Fibroblast of villous mesenchyme (primary cell): ENCODE measurements around the gene ANXA5. TPM values are rescaled to one million over a fixed set of nuclear protein-coding genes. Genes with fewer than 3 reads are reported as not detected.
"Not testable (repeated sequence)": the region's sequence is repeated elsewhere in the genome, so short reads cannot be mapped to it uniquely, and the experiment has no call there.

Experiments
- DNase-seq: peaks from one replicate; pipeline ENCODE4 v3.0.0-alpha.2; 2010; ENCODE audit warnings: low read depth
- H3K4me3 ChIP-seq: 2 replicates; pipeline ENCODE4 v1.5.1; 2011; ENCODE audit warnings: low read depth, mild to moderate bottlenecking, low read length
- CTCF ChIP-seq: IDR thresholded peaks from 2 replicates; pipeline ENCODE4 v1.5.1; 2012; ENCODE audit warnings: low read depth, mild to moderate bottlenecking, low read length; ENCODE audit not compliant: insufficient read depth
- total RNA-seq: library from RNA; depleted of rRNA; stranded (reverse); fragments of >200 nt; gene quantifications from 2 replicates; pipeline ENCODE4 v1.2.3, GENCODE V29; 2012

ANXA5 gene
- total RNA-seq, 1 donor = 939 TPM

GRCh38 chr4:121737846-121738554 lies 41.2 kb upstream of the ANXA5 start:
- no peak for TF ChIP-seq CTCF
- no peak for DNase-seq
- no peak overlapping the region for H3K4me3 ChIP-seq

GRCh38 chr4:121736735-121737351 lies 40.1 kb upstream of the ANXA5 start:
- DNase-seq = peak; percentile 73
- H3K4me3 ChIP-seq = no peak overlapping the region
- peak; percentile 74 for TF ChIP-seq CTCF

DNA sequence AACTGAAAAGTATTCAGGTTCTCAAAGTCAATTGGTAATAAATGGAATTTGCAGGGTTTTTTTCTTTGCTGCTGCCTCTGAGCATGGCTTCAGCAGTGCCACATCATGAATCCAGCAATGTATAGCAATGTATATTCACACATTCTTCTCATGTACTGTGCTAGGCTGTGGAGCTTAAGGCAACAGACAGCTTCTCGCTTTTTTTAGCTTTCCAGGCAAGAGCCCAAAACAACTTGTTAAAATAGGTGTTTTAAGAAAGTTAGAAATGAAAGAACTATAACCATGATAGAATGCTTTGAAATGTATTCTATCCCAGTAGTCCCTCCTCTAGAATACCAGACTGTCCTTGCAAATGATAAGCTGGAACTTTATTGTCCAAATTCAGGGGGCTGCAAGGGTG lies 37.8 kb upstream of the ANXA5 start:
- no peak for TF ChIP-seq CTCF
- no peak for DNase-seq
- H3K4me3 ChIP-seq = no peak overlapping the region

DNA sequence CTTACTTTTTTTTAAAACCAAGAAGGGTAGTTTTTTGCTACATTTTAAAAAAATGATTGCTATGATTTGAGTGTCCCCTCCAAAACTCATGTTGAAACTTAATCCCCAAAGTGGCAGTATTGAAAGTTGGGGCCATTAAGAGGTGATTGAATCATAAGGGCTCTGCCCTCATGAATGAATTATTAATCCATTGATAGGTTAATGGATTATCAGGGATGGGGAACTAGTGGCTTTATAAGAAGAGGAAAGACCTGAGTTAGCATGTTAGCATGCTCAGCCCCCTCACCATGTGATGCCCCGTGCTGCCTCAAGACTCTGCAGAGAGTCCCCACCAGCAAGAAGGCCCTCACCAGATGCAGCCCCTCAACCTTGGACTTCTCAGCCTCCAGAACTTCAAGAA lies 37.2 kb upstream of the ANXA5 start:
- no peak for TF ChIP-seq CTCF
- DNase-seq = no peak

DNA sequence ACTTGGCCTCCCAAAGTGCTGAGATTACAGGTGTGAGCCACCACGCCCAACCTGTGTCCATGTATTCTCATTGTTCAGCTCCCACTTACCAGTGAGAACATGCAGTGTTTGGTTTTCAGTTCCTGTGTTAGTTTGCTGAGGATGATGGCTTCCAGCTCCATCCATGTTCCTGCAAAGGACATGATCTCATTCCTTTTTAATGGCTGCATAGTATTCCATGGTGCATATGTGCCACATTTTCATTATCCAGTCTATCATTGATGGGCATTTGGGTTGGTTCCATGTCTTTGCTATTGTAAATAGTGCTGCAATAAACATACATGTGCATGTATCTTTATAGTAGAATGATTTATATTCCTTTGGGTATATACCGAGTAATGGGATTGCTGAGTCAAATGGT lies 33.0 kb upstream of the ANXA5 start:
- not testable (repeated sequence) for H3K4me3 ChIP-seq, DNase-seq

More for the DNA sequence above, 37.2 kb upstream of the ANXA5 start:
- no peak overlapping the region for H3K4me3 ChIP-seq

- TF ChIP-seq CTCF = no peak
- peak; percentile 81 for DNase-seq
- H3K4me3 ChIP-seq = no peak overlapping the region
These were observed 32.0 kb upstream of the ANXA5 start for GRCh38 chr4:121728798-121729226.

DNA sequence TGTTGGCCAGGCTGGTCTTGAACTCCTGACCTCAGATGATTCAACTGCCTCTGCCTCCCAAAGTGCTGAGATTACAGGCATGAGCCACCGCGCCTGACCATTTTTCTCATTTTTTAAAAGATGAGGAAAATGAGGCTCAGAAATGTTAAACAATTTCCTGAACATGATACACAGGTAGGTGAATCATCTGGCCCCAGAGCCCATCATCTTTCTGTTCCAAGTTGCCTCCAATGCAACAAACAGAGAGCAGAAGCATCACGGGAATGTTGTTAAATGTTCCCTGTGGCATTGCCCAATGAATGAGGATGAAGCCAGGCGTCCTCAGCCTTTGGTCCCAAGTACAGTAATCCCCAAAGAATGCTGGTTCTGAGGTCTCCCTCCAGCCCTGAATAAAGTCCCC lies 31.3 kb upstream of the ANXA5 start:
- TF ChIP-seq CTCF = no peak
- H3K4me3 ChIP-seq = no peak overlapping the region
- peak; percentile 75 for DNase-seq
